ENCODE data around the gene GPR39. TPM values are rescaled to one million over a fixed set of nuclear protein-coding genes. Genes with fewer than 3 reads are reported as not detected.

Gene GPR39
- total RNA-seq, 1 donor from 2014 or later: not detected

GRCh38 chr2:132407784-132408183, 8.8 kb upstream of the GPR39 start:
- intact Hi-C loops (cut with DNase I): no loop called here

GRCh38 chr2:132412021-132412420, 4.6 kb upstream of the GPR39 start:
- Histone ChIP-seq H3K4me3 (no peak overlapping the region), H3K4me1 (peaks cover 19% of the 10 kb centered on the region), H3K9me3 (no peaks in the 10 kb centered on the region), H3K27me3 (no peaks in the 10 kb centered on the region), H3K27ac (no peak overlapping the region), H3K36me3 (no peaks in the 10 kb centered on the region)
- TF ChIP-seq CTCF (IDR thresholded peaks at IDR 0.05) (no peak), POLR2A (IDR thresholded peaks at IDR 0.05) (no peak), POLR2AphosphoS5 (IDR thresholded peaks at IDR 0.05; ENCODE audit: insufficient read depth in 1 of 2, low read depth in 1 of 2) (no peak)
- peak in 1 of 2 donors; percentile 47 for DNase-seq (ENCODE audit: extremely low spot score in 2 of 2)
- intact Hi-C loops (cut with DNase I): no loop called here

More at GRCh38 chr2:132407784-132408183, 8.8 kb upstream of the GPR39 start:
- no peak overlapping the region for H3K27ac ChIP-seq
- no peaks in the 10 kb centered on the region for H3K27me3 ChIP-seq
- no peaks in the 10 kb centered on the region for H3K4me1 ChIP-seq
- TF ChIP-seq CTCF (IDR thresholded peaks at IDR 0.05) (no peak), POLR2AphosphoS5 (IDR thresholded peaks at IDR 0.05; ENCODE audit: insufficient read depth in 1 of 2, low read depth in 1 of 2) (no peak), POLR2A (IDR thresholded peaks at IDR 0.05) (no peak)
- no peaks in the 10 kb centered on the region for H3K36me3 ChIP-seq
- H3K4me3 ChIP-seq: no peak overlapping the region
- peak in 1 of 2 donors; percentile 47 for DNase-seq (ENCODE audit: extremely low spot score in 2 of 2)
- no peaks in the 10 kb centered on the region for H3K9me3 ChIP-seq

GRCh38 chr2:132414081-132414480, 2.5 kb upstream of the GPR39 start:
- DNase-seq (ENCODE audit: extremely low spot score in 2 of 2): peak in 1 of 2 donors; percentile 64
- no peaks in the 10 kb centered on the region for H3K9me3 ChIP-seq
- no peaks in the 10 kb centered on the region for H3K27me3 ChIP-seq
- intact Hi-C loops (cut with DNase I): no loop called here
- H3K4me1 ChIP-seq: peaks cover 19% of the 10 kb centered on the region
- TF ChIP-seq POLR2AphosphoS5 (IDR thresholded peaks at IDR 0.05; ENCODE audit: insufficient read depth in 1 of 2, low read depth in 1 of 2) (no peak), POLR2A (IDR thresholded peaks at IDR 0.05) (no peak), CTCF (IDR thresholded peaks at IDR 0.05) (no peak)
- no peak overlapping the region for H3K4me3 ChIP-seq
- no peaks in the 10 kb centered on the region for H3K36me3 ChIP-seq
- no peak overlapping the region for H3K27ac ChIP-seq

- no peaks in the 10 kb centered on the region for H3K9me3 ChIP-seq
- H3K36me3 ChIP-seq: no peaks in the 10 kb centered on the region
- no peaks in the 10 kb centered on the region for H3K27me3 ChIP-seq
- TF ChIP-seq CTCF (IDR thresholded peaks at IDR 0.05): no peak
- TF ChIP-seq POLR2AphosphoS5 (IDR thresholded peaks at IDR 0.05; ENCODE audit: insufficient read depth in 1 of 2, low read depth in 1 of 2): no peak
- TF ChIP-seq POLR2A (IDR thresholded peaks at IDR 0.05): no peak
- intact Hi-C loops (cut with DNase I): no loop called here
- H3K4me1 ChIP-seq: peaks cover 19% of the 10 kb centered on the region
- H3K4me3 ChIP-seq: peak overlapping the region; percentile 48 to 58
- no peak overlapping the region for H3K27ac ChIP-seq
- DNase-seq (ENCODE audit: extremely low spot score in 2 of 2): peak in 1 of 2 donors; percentile 3
These were observed 1.2 kb upstream of the GPR39 start for GRCh38 chr2:132415256-132415914.

All from vagina (tissue), 2 donors.